Upper lobe of right lung (tissue), 1 donor: Measurements from ENCODE around the gene FSHR. TPM values are rescaled to one million over a fixed set of nuclear protein-coding genes. Genes with fewer than 3 reads are reported as not detected.

ENCODE experiments used
- ATAC-seq: fragments of 200-7000 bp; cut with Tn5 transposase; one replicate; pipeline ENCODE4 v1.9.1; 2020; ENCODE audit warnings: mild to moderate bottlenecking, moderate library complexity
- DNase-seq: peaks from one replicate; pipeline ENCODE4 v3.0.0-alpha.2; 2020
- H3K27ac ChIP-seq: fragments of 200-600 bp; one replicate; pipeline ENCODE4 v1.8.0; 2022
- H3K27me3 ChIP-seq: fragments of 200-600 bp; one replicate; pipeline ENCODE4 v1.8.0; 2022; ENCODE audit warnings: mild to moderate bottlenecking
- H3K36me3 ChIP-seq: fragments of 200-600 bp; one replicate; pipeline ENCODE4 v1.8.0; 2022
- H3K4me1 ChIP-seq: fragments of 200-600 bp; one replicate; pipeline ENCODE4 v1.8.0; 2022
- H3K4me3 ChIP-seq: fragments of 200-600 bp; one replicate; pipeline ENCODE4 v1.8.0; 2022; ENCODE audit warnings: mild to moderate bottlenecking
- H3K9me3 ChIP-seq: fragments of 200-600 bp; one replicate; pipeline ENCODE4 v1.8.0; 2022
- CTCF ChIP-seq: fragments of 200-600 bp; IDR thresholded peaks from one replicate; pipeline ENCODE4 v1.8.0; 2022; ENCODE audit warnings: antibody characterized with exemption
- intact Hi-C: fragments of 100-400 bp; cut with DNase I; formaldehyde crosslinking; loops from one replicate; pipeline ENCODE4 v1.11.0; 2022
- total RNA-seq: library from RNA; stranded (reverse); fragmentation: NEBNext Ultra II Directional; extraction: Animal tissue kit (Norgen Biotek cat#: 25700); gene quantifications from one replicate; pipeline ENCODE4 v1.2.1, GENCODE V29; 2021
- donor health status: DM: no; HTN: yes; CAD: no; lungs with severe emphysema.

The FSHR gene
- total RNA-seq, 1 donor from 2014 or later = not detected

DNA sequence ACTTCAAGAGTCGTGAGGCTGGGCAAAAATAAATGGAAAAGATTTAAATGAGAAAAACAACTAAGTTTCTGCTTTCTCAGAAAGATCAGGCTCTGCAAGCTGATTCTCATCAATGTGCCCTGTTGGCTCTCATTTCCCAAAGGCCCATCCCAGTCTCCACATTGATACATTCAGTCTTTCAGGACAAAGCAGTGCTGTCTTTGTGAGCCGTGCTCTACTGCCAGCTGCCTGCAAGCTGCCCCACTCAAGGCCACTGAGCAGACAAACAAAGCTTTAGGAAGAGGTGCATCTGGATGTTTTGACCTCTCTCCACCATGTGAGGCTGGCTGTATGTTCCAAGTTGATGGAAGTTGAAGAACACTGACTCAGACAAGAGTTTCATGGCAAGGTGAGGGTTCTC lies 48.8 kb downstream of the FSHR start:
- Histone ChIP-seq H3K4me3 (no peak overlapping the region), H3K36me3 (no peaks in the 10 kb centered on the region), H3K27ac (no peak overlapping the region), H3K27me3 (no peaks in the 10 kb centered on the region), H3K9me3 (no peaks in the 10 kb centered on the region), H3K4me1 (no peaks in the 10 kb centered on the region)
- intact Hi-C loops = no loop called here
- no peak for ATAC-seq
- DNase-seq = no peak
- TF ChIP-seq CTCF = no peak

GRCh38 chr2:49102146-49102545 lies 52.2 kb downstream of the FSHR start:
- Histone ChIP-seq H3K27ac (no peak overlapping the region), H3K9me3 (no peaks in the 10 kb centered on the region), H3K36me3 (no peaks in the 10 kb centered on the region), H3K27me3 (no peaks in the 10 kb centered on the region), H3K4me3 (no peak overlapping the region), H3K4me1 (no peaks in the 10 kb centered on the region)
- no peak for DNase-seq
- TF ChIP-seq CTCF = no peak
- intact Hi-C loops = no loop called here
- ATAC-seq = no peak

DNA sequence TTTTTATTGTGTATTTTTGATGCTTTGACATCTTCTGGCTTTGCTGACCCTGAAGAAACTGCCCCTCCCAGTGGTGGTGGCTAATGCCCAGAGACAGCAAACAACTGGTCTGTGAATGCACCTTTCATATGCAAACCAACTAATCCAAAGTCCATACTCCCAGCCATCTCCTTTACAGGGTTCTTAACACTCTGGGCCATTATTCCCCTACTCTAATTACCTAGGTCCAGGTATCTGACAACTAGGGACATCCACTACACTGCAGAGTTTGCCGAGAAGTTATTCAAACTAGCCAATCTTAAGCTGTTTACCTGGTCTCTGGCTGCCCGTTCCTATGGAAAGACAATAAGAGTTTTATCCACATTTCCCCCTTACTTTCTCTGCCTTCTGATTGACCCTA lies 73.6 kb downstream of the FSHR start:
- H3K4me1 ChIP-seq = no peaks in the 10 kb centered on the region
- H3K36me3 ChIP-seq = no peaks in the 10 kb centered on the region
- H3K9me3 ChIP-seq = no peaks in the 10 kb centered on the region
- H3K27me3 ChIP-seq = no peaks in the 10 kb centered on the region
- no peak overlapping the region for H3K4me3 ChIP-seq
- intact Hi-C loops = no loop called here
- TF ChIP-seq CTCF = no peak
- H3K27ac ChIP-seq = no peak overlapping the region
- no peak for ATAC-seq
- no peak for DNase-seq

- H3K9me3 ChIP-seq = no peaks in the 10 kb centered on the region
- H3K4me1 ChIP-seq = no peaks in the 10 kb centered on the region
- H3K4me3 ChIP-seq = no peak overlapping the region
- intact Hi-C loops = no loop called here
- ATAC-seq (no peak), DNase-seq (no peak)
- TF ChIP-seq CTCF = no peak
- H3K27me3 ChIP-seq = no peaks in the 10 kb centered on the region
- no peaks in the 10 kb centered on the region for H3K36me3 ChIP-seq
- no peak overlapping the region for H3K27ac ChIP-seq
Measured at GRCh38 chr2:49070716-49071115, 83.6 kb downstream of the FSHR start.

DNA sequence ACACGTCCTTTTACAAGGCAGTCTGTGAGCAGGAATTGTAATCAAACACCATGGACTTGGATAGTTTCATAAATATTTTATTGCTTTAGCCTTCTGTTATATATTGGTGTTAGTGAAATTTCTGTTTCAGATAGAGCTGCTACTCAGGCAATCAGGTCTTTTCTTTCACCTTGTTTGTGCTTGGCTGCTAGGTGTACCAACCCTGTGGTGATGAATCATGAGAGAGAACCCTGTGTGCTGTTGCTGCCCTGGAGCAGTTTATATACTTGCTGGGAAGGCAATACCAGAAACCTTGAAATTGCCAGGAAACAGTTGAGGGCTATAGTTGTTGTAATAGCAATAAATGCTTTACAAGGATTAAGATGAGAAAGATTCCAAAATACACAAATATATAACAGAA lies 84.5 kb downstream of the FSHR start:
- no peak for TF ChIP-seq CTCF
- H3K27me3 ChIP-seq = no peaks in the 10 kb centered on the region
- H3K27ac ChIP-seq = no peak overlapping the region
- no peak overlapping the region for H3K4me3 ChIP-seq
- DNase-seq = no peak
- no peaks in the 10 kb centered on the region for H3K4me1 ChIP-seq
- no peak for ATAC-seq
- intact Hi-C loops = no loop called here
- no peaks in the 10 kb centered on the region for H3K36me3 ChIP-seq
- H3K9me3 ChIP-seq = no peaks in the 10 kb centered on the region

DNA sequence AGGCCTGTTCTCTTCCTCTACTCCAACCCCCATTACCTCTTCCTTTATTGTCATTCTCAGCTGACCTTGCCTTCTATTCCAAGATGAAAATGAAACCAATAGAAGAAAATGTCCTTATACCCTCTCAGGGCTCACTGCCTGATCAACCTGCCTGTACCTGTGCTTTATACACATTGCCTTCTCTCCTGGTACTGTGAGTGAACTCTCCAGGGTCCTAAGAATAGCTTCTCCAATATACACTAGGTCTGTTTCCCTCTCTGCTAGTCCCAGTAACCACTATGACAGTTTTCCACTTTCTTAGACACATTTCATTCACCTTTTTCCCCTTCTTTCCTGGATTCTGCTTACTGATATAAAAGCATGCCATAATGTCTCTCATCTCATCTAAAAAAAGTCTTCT lies 85.7 kb downstream of the FSHR start:
- DNase-seq = no peak
- intact Hi-C loops = no loop called here

More for the DNA sequence above, 85.7 kb downstream of the FSHR start:
- no peak for TF ChIP-seq CTCF
- Histone ChIP-seq H3K4me3 (no peak overlapping the region), H3K27ac (no peak overlapping the region), H3K9me3 (no peaks in the 10 kb centered on the region), H3K36me3 (no peaks in the 10 kb centered on the region), H3K4me1 (no peaks in the 10 kb centered on the region), H3K27me3 (no peaks in the 10 kb centered on the region)
- ATAC-seq = no peak
